Activated naive CD8-positive, alpha-beta T cell treated with anti-CD3 and anti-CD28 coated beads, Interleukin-2, amount 50 U/mL, for 16 hours (primary cell): ENCODE results near the gene EEF1A1.
"Not testable (repeated sequence)": the region's sequence is repeated elsewhere in the genome, so short reads cannot be mapped to it uniquely, and the experiment has no call there.

Experiments
- DNase-seq: peaks from one replicate; pipeline ENCODE4 v3.0.0-alpha.2; 2020; ENCODE audit warnings: low read depth, low spot score

EEF1A1 gene

DNA sequence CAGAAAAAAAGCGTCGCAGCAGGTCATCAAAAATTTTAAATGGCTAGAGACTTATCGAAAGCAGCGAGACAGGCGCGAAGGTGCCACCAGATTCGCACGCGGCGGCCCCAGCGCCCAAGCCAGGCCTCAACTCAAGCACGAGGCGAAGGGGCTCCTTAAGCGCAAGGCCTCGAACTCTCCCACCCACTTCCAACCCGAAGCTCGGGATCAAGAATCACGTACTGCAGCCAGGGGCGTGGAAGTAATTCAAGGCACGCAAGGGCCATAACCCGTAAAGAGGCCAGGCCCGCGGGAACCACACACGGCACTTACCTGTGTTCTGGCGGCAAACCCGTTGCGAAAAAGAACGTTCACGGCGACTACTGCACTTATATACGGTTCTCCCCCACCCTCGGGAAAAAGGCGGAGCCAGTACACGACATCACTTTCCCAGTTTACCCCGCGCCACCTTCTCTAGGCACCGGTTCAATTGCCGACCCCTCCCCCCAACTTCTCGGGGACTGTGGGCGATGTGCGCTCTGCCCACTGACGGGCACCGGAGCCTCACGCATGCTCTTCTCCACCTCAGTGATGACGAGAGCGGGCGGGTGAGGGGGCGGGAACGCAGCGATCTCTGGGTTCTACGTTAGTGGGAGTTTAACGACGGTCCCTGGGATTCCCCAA lies at the start of gene EEF1A1:
EEF1A1 (minus strand) TSS at position 345 of the 663 bp plus-strand sequence. CDS start 1,006 bp downstream, outside the sequence.
- DNase-seq: peak; percentile 100

DNA sequence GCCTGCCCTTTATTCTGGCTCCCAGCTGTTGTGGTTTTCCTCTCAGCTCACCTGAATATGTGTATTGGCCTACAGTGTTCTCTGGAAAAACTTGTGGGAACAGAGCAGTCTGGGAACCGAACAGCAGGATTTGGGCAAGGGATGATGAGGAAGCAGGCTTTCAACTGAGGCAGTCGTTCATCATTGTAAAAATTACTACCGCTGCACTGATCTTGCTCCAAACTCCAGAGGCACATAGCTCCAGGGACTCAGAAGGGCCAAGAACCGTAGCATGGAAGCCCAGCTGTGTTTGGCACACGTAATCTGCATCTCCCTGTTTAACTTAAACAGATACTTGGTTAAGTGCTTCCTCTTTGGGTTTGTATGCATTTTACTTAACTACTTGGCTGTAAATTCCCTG lies 48.3 kb upstream of the EEF1A1 start:
- DNase-seq: no peak

DNA sequence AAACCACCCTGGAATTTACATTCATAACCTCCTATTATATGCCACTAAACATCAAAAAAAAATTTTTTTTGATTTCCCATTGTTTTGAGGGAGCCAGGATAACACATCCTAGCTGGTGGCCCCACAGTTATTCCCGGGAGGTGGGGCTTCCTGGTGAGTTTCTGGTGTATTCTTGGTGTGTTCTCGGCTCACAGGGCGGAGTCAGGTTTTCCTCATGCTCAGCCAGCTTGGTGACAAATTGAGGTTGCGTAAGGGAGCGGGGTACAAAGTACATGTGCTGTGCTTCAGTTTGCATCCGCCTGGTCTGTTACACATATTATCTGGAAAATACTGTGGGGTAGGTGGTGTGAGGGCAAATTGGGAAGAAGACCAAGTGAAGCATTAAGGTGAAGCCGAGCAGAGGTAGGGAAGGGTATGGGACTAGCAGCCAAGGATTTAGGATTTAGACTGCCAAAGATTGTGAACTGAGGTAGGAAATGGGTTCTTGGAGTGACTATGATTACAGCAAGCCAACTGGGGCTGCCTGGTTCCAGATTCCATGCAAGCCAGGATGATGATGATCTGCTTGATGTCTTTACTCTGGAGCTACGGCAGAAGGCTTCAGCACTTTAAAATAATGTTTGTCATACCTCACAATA lies 46.2 kb upstream of the EEF1A1 start:
- DNase-seq: no peak

DNA sequence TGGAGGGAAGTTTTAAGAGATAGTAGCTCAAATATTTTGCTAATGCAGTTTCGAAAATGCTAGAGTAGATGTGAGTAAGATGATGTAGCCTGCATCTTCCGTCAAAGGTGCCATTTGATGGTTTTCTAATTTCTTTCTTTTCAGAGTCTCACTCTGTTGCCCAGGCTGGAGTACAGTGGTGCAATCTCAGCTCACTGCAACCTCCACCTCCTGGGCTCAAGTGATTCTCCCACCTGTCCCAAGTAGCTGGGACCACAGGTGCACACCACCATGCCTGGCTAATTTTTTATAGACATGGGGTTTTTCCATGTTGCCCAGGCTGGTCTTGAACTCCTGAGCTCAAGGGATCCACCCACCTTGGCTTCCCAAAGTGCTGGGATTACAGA lies 45.6 kb upstream of the EEF1A1 start:
- DNase-seq: not testable (repeated sequence)

DNA sequence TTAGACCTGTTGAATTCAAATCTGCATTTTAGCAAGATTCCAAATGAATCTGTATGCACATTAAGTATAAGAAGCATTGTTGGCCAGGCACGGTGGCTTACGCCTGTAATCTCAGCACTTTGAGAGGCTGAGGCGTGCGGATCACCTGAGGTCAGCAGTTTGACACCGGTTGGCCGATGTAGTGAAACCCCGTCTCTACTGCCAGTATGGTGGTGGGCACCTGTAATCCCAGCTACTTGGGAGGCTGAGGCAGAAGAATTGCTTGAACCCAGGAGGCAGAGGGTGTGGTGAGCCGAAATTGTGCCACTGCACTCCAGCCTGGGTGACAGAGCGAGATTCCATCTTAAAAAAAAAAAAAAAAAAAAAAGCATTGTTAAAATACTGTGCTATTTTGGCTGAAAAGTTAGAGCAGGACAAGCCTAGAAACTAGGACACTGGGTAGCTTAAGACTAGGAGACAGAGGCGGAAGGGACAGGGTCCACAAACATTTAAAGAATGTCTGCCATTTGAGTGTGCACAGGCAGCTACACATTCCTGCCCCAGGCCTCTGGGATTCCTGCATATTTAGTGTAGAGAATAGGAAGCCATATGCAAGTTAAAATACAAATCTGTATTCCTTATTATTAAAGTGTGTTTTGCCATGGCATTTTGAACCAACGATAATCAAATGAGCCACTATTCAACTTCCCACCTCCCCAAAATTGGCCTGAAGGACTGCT lies 45.1 kb upstream of the EEF1A1 start:
- DNase-seq: no peak

DNA sequence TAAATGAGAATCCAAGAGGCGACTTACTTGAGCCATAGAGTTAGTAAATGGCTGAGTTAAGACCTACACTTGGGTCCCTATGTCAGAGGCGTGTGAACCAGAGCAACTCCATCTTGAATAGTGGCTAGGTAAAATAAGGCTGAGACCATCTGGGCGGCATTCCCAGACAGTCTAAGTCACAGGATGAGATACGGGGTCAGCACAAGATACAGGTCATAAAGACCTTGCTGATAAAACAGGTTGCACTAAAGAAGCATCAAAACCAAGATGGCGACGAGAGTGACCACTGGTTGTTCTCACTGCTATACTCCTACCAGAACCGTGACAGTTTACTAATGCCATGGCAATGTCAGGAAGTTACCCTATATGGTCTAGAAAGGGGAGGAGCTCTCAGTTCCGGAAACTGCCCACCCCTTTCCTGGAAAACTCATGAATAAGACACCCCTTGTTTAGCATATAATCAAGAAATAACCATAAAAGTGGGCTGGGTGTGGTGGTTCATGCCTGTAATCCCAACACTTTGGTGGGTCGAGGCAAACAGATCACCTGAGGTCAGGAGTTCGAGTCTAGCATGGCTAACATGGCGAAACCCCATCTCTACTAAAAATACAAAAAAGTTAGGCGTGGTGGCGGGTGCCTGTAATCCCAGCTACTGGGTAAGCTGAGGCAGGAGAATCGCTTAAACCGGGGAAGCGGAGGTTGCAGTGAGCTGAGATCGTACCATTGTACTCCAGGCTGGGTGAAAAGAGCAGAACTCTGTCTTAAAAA lies 43.9 kb upstream of the EEF1A1 start:
- DNase-seq: no peak

DNA sequence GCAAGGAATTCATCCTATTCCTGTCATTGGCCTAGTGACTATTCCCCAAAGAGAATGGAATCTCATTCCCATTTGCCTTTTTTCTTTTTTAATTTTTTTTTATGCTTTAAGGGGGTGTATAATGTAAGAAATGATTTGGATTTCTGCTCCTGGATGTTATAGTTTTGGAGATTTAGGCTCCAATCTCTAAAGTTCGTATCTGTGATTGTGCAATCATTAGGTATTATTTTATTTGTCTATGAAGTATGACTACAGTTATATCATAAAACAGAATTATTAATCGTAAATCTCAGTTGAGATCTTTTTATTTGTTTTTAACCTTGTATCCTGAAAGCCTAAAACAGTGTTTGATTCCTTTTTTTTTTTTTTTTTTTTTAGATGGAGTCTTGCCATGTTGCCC lies 41.7 kb upstream of the EEF1A1 start:
- no peak for DNase-seq

DNA sequence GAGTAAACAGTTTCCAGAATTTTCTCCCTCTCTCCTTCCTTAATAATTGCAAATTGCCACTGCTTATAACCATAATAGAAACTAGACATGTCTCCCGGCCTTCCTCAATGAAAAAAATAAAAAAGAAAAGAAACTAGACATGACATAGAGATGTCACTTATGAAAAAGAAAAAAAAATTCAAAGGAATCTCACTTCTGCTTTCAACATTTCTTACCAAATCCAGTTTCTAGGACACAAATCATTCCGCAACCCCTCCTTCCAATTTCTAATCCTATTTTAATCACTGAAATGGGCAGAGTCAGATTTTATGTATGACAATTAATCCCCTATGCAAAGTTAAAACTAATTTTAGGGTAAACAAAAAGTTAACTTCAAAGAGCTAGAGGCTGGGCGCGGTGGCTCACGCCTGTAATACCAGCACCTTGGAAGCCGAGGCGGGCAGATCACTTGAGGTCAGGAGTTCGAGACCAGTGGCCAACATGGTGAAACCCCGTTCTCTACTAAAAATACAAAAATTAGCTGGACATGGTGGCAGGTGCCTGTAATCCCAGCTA lies 40.1 kb upstream of the EEF1A1 start:
- DNase-seq: no peak

DNA sequence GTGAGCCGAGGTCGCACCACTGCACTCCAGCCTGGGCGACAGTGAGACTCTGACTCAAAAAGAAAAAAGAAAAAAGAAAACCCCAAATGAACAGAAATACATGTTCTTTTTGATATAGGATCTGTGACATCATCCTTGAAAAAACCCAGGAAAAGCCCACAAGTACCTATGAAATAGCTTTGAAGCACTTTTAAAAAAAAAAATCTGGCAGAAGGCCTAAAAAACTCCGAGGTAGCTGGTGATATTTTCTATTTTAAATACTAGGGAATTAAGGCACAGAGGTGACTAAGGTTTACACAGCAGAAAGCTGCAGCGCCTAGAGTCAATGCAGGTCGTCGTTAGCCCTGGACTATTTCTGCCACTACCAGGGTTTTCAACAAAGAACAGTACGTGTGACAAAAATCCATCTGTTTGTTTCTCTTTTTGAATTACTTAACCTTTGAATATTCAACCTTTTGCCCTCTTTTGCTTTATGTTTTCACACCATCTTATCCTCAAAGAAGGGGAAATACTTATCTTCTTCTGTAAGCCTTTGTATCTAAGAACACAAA lies 39.4 kb upstream of the EEF1A1 start:
- no peak for DNase-seq

DNA sequence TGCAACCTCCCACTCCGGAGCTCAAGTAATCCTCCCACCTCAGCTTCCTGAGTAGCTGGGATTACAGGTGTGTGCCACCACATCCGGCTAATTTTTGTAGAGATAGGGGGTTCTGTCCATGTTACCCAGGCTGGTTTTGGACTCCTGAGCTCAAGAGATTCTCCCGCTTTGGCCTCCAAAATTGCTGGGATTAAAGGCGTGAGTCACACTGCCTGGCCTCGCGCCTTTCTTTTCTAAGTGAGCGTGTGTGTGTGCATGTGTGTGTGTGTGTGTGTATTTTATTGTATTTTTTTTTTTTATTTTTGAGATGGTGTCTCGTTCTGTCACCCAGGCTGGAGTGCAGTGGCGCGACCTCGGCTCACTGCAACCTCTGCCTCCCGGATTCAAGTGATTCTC lies 38.6 kb upstream of the EEF1A1 start:
- DNase-seq: not testable (repeated sequence)

DNA sequence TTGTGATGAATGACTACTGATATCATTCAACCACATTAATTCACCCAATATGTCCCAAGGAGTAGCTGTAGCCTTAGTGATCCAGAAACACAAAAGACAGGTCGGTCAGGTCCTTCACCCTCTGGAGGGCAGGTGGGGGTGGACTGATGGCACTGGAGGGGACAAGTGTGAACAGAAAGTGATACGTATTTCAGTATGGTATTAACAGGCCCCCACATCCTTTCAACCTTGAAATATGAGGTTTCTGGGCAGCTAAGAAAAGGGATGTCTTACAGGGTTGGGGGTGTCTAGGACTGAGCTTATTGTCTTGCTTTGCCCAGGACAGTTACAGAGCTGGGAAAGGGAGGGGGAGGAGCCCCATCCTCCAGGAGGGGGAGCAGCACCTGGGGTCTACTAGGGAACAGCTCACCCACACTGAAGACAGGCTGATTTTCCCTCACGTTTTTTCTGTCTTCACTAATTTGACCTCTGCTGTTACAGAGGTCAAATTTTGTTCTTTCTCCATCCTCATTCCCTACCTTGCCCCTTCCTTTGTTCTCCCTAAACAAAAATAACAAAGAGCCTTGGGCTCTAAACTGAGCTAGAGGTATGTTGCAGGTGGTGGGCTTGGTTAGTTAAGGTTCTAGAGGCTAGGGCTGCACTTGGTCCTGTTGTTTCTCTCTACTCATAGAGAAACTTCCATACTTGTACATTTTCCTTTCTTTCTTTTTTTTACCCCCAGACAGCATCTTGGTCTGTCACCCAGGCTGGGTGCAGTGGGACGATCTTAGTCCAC lies 38.0 kb upstream of the EEF1A1 start:
- no peak for DNase-seq

DNA sequence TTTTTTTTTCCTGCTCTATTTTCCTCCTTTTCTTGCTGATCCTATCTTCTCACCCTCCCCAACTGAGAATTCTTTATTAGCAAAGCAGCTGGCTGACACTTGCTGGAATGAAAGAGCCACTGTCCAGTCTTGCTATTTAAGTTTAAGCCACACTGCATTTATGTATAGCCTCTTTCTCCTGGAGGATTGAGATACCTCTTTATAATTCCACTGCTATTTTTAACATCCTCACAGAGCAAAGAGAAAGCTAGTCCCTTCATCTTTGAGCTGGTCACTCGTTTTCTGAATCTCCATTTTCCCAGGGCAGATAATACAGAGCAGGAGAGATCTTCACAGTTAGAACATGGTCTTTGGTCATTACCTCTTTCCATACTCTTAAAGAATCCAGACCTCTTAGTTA lies 36.0 kb upstream of the EEF1A1 start:
- DNase-seq: no peak

DNA sequence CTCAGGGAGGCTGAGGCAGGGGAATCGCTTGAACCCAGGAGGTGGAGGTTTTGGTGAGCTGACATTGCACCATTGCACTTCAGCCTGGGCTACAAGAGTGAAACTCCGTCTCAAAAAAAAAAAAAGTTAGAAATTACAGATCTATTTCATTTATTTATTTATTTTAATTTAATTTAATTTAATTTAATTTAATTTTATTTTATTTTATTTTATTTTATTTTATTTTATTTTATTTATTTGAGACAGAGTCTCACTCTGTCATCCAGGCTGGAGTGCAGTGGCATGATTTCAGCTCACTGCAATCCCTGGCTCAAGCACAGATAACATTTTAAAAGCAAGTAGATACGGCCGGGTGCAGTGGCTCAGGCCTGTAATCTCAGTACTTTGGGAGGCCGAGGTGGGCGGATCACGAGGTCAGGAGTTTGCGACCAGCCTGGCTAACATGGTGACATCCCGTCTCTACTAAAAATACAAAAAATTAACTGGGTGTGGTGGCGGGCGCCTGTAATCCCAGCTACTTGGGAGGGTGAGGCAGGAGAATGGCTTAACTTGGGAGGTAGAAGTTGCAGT lies 34.6 kb upstream of the EEF1A1 start:
- not testable (repeated sequence) for DNase-seq

DNA sequence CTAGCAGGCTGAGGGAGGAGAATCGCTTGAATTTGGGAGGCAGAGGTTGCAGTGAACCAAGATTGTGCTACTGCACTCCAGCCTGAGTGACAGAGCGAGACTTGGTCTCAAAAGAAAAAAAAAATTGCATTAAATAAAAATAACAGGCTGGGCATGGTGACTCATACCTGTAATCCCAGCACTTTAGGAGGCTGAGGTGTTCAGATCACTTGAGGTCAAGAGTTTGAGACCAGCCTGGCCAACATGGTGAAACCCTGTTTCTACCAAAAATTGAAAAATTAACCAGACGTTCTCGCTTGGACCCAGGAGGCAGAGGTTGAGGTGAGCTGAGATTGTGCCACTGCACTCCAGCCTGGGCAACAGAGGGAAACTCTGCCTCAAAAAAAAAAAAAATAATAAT lies 30.3 kb upstream of the EEF1A1 start:
- not testable (repeated sequence) for DNase-seq

DNA sequence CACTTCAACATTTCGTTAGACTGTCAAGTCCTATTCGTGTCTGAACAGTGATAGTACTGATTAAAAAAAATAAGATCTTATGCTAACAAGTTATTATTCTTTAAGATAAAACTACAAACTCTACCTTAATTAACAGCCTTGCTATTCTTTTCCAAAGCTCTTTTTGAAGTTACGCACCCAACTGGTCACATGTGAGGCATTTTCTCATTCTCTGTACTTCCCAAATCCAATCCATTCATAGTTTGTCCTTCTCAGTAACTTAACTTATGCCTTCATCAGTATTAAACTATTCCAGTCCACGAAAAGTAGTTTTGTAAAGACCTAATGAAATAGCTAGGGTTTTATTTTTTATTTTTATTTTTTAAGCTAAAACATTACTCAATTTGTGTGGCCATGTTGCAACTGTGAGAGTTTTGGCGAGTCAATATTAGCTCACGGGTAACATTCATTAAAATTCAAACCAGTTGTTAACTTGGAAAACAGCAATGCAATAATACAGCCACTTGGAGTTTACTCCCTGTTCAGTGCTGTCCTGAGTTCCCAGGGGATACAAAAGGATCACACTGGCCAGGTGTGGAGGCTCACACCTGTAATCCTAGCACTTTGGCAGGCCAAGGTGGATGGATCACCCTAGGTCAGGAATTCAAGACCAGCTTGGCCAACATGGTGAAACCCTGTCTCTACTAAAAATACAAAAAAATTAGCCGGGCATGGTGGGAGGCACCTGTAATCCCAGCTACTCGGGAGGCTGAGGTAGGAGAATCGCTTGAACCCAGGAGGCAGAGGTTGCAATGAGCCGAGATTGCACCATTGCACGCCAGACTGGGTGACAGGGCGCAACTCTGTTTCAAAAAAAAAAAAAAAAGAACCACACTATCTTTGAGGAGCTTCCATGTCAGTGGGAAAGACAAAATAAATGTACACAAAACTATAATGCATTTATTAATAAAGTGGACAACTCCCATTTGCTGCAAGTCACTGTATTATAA lies 27.9 kb upstream of the EEF1A1 start:
- DNase-seq: no peak

DNA sequence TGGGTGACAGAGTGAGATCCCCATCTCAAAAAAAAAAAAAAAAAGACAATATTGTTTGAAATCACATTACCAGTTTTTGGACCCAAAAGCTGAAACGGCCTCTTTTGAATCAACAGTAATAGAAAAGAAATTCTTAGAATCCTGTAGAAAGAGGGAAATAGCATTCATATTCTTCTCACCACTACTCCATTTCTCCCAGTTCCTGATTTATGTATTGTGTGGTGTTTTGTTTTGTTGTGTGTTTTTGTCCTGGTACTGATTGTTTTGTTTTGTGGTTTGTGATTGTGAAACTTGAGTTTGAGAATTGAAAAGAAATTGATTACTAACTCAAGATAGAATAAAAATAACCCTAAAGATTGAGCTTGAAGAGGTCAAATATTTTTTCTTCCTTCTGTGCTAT lies 26.2 kb upstream of the EEF1A1 start:
- DNase-seq: no peak

DNA sequence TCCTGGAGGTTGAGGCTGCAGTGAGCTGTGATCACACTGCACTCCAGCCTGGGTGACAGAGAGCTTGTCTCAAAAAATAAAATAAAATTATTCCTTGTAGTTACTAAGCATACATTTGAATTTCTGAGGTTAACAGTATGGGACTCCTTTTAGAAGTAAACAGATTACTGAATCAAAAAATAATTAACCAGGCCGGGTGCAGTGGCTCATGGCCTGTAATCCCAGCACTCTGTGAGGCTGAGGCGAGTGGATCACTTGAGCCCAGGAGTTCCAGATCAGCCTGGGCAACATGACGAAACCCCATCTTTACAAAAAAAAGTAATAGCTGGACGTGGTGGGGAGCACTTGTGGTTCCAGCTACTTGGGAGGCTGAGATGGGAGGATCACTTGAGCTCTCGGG lies 22.1 kb upstream of the EEF1A1 start:
- DNase-seq: no peak

DNA sequence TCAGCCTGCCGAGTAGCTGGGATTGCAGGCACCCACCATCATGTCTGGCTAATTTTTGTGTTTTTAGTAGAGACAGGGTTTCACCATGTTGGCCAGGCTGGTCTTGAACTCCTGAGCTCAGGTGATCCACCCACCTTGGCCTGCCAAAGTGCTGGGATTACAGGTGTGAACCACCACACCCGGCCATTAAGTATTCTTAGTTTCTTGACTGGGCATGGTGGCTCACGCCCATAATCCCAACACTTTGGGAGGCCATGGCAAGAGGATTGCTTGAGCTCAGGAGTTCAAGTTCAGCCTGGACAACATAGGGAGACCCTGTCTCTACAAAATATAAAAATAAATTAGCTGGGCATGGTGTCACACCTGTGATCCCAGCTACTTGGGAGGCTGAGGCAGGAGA lies 21.6 kb upstream of the EEF1A1 start:
- not testable (repeated sequence) for DNase-seq

DNA sequence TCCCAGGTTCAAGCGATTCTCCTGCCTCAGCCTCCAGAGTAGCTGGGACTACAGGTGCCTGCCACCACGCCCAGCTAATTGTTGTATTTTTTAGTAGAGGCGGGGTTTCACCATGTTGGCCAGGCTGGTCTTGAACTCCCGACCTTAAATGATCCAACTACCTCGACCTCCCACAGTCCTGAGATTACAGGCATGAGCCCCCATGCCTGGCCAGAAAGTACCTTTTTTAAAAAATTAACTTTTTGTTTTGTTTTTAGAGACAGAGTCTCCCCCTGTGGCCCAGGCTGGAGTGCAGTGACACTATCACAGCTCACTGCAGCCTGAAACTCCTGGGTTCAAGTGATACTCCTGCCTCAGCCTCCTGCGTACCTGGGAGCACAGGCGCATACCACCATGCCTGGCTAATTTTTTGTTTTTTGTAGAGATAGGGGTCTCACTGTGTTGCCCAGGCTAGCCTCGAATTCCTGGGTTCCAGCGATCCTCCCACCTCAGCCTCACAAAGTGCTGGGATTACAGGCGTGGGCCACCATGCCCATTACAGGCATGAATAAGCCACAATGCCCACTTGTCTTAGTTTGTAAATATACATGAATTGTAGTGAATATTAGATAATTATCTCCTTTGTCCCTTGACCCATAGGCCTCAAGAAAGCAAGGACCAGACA lies 17.4 kb upstream of the EEF1A1 start:
- no peak for DNase-seq
